OCI-M1 (cell line): ENCODE results near the gene GALNT10.

Source experiments
- DNase-seq: peaks from one replicate; lab custom pipeline; 2025; lab: John Stamatoyannopoulos, UW

Gene GALNT10

DNA sequence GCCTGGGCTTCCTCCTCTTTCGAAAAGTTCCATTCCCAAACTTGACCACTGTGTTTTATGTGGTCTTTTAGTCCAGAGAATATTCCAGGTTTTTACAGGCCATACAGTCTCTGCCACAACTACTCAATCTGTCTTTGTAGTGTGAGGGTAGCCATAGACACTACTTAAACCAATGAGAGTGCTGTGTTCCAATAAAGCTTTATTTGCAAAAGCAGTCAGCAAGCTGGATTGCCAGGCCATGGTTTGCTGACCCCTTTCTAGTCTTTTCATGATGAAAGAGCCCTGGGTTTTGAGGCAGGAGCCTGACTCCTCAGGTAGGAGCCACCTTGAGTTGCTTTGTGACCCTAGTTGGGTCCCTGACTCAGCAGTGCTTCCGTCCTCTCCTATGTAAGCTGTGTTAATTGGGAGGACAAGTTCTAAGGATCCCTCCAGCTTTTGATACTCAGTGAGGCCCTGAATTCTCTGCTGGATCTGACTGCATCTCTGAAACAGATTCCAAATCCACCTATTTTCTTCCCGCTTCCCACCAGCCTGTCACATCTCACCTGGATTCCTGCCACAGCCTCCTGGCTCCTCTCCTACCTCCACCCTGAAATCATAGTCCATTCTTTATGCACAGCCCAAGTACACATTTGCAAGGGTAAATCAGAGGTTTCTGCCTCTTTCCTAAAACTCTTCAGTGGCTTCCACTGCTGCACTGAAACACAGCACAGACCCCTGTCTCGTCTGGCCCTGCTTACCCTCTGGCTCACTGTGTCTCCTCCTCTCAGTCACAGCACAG is 13.5 kb downstream of the GALNT10 start:
- no peak for DNase-seq

DNA sequence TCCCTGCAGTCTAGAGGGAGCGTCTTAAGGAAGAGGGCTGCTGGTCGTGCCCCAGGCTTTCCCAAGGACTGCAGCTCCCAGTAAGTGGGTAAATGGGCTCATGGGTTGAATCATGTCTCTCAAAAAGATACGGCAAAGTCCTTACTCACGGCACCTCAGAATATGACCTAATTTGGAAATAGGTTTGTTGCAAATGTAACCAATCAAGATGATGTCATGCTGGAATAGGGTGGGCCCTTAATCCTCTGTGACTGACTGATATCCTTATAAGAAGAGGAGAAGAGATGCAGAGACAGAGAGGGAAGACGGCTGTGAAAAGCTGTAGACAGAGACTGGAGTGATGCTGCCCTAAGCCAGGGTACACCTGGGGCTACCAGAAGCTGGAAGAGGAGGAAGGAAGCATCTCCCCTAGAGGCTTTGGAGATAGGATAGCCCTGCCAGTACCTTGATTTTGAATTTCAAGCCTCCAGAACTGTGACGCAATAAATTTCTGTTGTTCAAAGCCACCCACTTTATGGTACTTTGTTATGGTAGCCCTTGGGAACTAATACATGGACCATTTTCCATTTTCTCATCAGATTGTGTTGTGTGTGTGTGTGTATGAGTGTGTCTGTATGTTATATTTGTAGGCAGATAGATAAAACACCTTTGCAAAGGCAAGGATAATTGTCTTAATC is 15.0 kb downstream of the GALNT10 start:
- peak; percentile 39 for DNase-seq

DNA sequence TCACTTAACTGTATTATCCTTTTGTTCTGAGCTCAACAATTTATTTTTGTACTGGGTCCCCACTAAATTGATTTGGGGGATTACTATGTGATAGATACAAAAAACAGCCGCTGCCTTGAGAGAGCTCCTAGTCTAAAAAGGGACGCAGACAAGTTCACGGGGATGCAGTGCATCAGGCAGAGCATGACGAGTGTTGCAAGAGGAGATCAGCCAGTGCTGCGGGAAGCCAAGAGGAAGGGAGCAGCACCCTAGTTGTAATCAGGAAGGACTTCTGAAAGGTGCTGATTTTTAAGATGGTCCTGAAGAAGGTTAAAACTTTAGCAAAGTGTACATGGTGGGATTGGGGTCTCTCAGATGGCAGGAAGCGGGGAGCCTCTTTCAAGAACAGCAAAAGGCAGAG is 15.8 kb downstream of the GALNT10 start:
- DNase-seq = no peak

DNA sequence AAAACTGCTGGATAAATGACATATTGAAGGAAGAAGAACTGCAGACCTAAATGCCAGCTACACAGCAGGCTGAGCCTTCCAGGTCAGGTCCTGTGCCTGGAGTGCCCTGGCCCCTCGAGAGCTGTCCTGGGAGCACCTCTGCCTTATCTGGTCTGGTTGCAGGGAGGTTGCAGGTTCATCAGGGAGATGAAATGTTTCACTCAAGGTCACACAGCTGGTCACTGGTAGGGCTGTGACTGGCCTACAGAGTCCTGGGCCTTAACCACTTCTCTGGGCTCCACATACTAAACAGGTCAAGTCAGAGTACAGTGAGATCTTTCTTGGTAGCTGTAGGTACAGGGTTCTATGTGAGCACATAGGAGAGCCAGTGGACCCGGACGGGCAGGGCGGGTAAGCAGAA is 16.7 kb downstream of the GALNT10 start:
- DNase-seq = no peak

DNA sequence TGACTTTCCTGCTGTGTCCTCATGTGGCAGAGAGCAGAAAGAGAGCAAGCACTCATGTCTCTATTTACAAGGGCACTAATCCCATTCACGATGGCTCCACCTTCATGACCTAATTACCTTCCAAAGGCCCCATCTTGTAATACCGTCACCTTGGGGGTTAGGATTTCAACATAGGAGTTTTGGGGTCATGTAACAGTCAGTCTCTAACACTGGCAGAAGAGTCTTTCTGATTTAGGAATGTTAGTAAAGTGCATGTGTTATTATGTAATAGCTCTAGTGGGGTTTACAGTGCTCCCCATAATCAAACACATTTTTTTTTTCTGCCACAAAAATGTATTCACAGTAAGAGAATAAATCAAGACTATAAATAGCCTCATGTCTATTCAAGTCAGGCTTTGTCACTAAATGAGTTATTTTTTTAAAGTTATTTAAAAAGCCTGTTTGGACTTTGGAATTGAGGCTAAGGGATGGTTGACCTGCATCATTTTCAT is 19.1 kb downstream of the GALNT10 start:
- no peak for DNase-seq

DNA sequence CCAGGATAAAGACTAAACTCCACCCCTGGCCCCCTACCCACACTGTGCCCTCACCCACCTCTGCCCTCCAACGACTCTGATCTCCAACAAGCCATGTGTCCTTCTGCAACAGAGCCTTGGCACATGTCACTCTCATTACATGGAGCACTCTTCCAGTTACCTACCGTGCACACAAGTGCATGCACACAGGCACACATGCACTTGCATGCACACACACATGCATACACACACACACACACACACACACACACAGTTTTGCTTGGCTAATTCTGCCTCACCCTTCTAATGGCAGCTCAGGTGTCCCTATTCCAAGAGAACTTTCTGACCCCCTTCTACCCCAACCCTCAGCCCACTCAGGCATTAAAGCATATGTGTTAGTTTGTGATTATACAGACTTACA is 19.6 kb downstream of the GALNT10 start:
- DNase-seq = no peak

DNA sequence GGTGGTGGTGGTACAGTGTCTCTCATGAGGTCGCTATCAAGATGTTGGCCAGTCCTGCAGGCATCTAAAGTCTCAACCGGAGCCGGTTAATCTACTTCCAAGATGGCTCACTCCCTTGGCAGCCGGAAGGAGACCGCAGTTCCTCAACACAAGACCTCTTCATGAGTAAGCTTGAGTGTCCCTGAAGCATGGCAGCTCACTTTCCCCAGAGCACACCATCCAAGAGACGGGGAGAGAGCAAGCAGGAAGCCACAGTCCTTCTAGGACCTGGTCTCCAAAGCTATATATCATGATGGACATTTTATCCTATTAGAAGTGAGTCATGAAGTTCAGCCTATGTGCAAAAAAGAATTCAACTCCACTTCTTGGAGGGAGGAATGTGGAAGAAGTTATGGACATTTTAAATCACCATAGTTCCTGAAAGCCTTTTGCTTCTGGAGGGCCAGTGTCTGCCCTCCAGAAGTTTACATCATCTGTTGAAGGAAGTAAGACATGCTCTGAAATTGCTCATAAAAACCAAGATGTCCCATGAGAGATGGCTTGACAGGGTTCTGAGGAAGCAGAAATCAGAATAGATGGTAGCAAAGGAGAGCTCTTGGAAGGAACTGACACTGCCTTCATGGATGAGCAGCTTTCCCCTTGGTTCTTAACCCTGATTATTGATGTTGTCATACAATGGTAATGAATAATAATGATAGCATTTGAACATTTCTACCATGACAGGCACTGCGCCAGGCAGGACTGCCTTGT is 21.3 kb downstream of the GALNT10 start:
- no peak for DNase-seq

DNA sequence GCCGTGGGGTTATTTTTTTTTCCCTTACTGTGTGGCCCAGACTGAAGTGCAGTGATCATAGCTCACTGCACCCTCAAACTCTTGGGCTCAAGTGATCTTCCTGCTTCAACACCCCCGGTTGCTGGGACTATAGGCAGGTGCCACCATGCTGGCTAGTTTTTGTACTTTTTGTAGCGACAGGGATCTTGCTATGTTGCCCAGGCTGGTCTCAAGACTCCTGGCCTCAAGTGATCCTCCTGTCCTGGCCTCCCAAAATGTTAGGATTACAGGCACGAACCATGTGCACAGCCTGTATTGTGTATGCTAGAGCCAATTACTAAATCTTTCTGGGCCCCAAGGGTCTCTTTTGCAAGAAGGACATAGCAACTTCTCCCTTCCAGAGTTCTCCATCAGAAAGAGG is 23.1 kb downstream of the GALNT10 start:
- no peak for DNase-seq

DNA sequence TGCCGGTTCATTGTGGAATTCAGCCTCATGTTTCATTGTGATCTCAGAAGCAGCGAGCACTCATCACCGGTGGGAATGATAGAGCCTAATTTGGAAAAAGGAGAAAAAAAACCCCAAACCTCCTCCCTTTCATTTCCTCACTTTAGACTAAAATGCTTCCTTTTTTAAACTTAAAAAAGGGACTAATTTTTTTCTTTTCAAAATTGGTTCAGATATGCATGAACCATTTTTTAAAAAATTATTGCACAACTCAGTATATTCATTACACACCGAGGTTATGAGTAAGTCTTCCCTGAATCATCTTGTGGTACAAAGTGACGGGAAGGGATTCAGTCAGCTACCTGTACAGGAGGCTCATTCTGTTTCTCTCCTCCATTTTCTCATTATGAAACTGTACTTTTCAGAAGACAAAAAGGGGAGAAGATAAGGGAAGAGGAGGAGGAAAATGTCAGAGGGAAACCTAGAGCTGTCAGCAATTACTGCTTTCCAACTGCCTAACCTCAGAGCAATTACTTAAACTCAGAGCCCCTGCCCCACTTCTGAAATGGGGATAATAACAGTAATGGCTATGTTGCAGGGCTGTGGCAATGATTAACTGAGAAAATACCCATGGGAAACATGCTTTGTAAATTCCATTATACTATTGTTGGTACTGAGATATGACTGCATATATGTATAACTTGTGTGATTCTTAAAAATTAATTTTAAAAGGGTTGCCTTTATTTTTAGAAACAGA is 24.0 kb downstream of the GALNT10 start:
- no peak for DNase-seq

DNA sequence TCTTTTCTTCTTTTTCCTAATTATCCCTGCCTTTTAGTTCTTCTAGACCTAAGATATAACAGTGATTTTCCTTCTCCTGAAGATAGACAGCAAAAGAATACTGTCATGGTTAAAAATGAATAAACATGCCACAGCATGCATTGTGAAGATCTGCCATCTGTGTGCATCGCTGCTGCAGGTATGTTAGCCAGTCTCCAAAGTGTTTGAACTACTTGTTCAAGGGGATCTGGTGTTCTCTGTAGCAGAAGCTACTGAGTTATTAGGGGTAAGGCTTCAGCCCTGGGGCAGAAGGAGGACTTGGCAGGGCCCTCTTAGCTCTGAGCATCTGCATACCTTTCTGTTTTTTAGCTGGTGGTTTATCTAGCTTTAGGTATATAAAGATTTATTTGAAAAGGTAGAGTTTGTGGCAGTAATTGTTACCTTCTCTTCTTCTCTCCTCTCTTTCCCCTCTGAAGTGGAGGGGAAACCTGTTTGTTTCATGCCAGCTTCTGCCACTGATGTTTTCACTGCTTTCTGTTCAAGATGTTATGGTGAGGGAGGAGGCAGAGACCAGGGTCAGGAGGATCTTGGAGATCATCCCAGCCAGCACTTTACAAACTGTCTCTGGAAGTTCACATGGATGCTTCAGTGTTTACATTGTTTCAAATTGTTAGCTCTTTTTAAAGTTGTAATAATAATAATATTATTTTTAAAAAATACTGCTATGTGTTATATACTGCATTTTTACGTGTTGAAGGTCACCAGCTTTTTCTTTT is 25.2 kb downstream of the GALNT10 start:
- DNase-seq = no peak

DNA sequence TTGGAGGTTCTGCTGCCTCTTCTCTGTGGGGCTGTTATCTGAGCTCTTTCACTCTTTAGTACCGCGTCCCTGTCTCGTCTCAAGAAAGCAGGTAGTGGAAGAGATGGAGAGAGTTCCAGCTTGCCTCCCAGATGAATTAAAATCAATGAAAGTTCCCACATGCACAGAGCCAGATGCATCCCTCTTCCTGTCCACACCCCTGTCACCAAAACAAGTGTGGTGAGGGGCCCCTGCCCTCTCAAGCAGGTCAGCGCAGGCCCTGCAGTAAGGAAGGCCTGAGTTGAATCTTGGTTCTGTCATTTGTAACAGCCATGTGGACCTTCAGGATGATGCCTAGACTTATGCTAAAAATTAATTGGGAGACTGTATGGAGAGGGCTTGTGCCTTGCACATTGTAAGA is 26.9 kb downstream of the GALNT10 start:
- no peak for DNase-seq

DNA sequence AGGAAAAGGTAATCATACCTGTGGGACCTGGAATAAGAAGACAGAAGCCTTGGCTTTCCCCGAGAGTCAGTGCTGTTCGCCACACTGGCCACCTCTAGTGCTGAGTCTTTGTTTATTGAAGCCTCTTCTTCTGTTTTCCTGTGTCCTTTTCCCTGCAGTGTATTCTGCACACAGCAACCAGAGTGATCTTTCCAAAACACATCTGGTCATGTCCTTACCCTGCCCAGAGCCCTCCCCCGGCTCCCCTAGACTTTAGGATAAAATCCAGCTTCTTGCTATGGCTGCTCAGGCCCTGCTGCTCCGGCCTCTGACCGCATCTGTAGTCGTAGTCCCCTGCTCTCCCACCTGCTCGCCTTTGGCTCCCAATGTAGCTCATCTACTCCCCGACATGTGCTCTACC is 28.3 kb downstream of the GALNT10 start:
- no peak for DNase-seq

DNA sequence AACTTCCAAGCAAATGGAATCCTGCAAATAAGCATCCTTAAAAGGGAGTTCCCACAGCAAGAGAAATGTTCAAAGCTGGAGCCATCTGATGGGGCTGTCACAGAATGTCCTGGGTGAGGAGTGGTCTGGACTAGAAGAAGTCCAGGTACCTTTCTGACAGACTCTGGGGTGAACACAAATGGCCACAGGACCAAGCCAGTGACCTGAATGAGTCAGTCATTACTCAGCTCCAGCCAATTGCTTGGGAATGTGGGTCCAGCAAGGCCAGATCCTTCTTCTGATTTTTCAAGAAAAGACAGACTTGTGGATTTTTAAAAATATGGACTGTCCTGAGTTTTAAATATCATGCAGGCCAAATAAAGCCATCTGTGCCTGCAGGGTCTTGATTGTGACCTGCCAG is 30.1 kb downstream of the GALNT10 start:
- no peak for DNase-seq

DNA sequence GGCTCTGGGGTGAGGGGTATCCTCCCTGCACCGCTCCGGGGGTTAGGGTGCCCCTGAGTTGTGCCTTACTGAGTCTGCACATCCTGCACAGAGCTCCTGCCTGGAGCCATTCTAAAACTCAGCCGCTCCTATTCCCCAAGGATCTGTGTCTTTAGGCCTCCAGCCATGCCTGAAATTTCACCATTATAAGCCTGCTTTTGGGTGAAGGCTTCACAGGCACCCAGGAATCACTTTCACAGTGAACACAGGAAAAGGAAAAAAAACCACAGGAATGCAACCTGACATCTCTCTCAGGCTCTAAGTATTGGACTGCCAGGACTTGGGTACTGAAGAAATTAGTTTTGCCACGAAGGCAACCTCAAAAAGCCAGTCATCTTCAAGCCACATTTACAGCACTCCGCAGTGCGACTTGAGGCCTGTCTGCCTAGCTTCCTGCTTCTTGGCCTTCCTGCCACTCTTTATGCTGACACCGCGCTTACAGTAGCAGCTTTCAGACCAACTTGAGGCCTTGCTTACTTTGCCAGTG is 30.9 kb downstream of the GALNT10 start:
- DNase-seq = no peak

DNA sequence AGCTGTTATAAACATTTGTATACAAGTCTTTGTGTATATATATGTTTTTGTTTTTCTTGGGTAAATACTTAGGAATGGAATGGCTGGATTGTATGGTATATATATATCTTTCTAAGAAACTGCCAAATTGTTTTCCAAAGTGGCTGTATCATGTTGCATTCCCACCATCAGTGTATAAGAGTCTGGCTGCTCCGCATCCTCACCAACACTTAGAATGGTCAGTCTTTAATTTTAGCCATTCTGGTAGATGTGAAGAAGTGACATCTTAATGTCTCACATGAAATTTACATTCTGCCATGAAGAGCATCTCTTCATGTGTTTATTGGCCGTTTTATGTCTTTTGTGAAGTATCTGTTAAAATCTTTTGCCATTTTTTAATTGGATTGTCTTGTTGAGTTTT is 31.9 kb downstream of the GALNT10 start:
- DNase-seq = no peak

DNA sequence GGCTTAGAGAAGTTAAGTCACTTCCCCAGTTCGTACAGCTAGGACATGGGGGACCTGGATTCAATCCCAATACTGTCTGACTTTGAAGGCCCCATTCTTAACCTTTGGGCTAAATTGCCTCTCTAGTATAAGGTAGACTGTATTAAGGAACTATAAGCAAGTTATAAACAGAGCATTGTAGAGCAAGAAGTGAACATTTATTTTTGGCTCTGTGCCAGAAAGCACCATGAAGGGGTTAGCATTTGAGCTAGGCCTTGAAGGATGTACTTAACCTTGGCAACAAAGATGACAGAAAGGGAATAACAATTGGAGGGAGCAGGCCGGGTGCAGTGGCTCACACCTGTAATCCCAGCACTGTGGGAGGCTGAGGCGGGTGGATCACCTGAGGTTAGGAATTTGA is 32.8 kb downstream of the GALNT10 start:
- DNase-seq = no peak

DNA sequence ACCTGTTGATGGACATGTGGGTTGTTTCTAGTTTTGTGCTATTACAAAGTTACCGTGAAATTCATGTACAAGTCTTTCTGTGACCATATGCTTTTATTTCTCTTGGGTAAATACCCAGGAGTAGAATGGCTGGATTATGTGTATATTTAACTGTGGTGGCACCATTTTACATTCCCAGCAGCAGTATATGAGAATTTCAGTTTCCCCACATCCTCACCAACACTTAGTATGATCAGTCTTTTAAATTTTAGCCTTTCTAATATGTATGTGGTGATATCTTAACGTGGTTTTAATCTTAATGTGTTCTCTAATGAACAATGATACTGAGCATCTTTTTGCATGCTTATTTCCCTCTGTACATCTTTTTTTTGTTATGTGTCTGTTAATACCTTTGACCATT is 36.6 kb downstream of the GALNT10 start:
- DNase-seq = no peak

DNA sequence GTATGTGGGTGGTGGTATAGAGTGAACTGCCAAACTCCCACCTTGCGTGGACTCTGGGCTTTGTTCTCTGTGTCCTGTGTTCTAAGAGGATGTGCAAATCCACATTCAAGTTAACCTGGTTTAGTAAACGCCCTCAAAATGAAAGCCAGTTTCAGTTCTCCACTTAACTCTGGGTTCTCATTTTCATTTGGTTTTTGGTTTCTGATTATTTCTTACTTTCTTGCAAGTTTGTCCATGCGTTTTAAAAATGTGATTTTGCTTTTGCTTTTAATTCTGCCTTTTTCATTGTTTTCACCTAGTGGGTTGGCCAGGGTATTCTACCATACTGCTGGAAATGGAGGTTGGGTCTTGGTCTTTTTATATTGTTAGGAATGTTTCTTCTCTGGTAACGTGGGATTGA is 38.2 kb downstream of the GALNT10 start:
- DNase-seq = no peak

DNA sequence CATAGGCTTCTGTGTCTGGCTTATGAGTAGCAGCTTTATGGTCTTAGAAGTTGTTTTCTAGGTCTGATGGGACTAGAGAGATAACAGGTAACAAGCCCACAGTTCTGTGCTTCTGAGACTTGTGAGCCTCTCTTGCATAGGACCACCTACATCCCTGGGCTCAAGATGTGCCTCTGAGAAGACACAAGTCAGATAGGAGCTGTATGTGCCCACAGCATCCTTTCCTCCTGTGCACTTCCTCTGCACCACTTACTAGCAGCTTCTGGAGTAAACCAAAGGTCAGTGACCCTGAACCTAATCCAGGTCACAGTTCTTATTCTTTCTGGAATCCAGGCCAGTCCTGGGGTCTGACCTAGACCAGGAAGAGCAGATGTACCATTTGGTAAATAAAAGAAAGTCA is 40.0 kb downstream of the GALNT10 start:
- no peak for DNase-seq

DNA sequence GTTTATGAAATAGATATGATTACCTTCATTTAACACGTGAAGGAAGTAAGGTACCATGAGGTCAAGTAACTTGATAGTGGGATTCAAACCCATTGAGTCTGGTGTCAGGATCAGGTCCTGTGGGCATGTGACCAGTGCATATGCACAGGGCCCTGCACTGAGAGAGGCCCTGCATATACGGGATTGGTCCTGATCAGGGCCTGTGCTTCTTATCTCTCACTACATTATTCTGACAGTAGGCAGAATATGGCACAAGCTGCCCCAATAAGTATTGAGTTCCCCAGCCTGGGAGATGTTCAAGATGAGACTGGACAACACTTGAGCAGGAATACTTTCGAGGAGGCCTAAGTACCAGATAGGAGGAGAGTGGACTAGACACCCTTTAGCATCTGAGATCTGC is 44.0 kb downstream of the GALNT10 start:
- DNase-seq = no peak

DNA sequence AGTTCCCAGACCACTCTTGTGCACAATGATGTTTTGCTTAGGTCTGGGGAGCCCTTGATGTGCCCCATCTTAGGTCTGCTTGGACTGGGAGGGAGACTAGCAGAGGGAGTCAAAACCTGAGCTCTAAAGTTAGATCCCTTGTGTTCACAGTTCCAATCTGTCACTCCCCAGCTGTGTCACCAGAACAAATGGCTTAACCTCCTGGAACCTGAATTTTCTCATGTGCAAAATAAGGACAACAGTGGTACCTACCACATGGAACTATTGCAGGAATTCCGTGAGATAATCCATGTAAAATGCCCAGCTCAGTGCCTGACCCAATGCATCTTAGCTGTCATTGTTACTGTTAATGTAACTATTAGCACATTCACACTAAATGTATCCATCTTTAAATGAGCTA is 45.5 kb downstream of the GALNT10 start:
- DNase-seq = no peak
